H1 (cell line): Measurements from ENCODE around the gene WASHC3.

Source experiments
- CEBPB ChIP-seq: IDR thresholded peaks from 2 replicates; pipeline ENCODE4 v1.6.1; 2012; ENCODE audit warnings: low read depth, low read length
- CHD2 ChIP-seq: IDR thresholded peaks from 2 replicates; pipeline ENCODE4 v1.6.1; 2012; ENCODE audit warnings: low read length, improper control_type of control experiment
- CTCF ChIP-seq, 3 experiments: IDR thresholded peaks; 1 replicate in 2 of 3; 2 replicates in 1 of 3; pipeline versions ENCODE4 v1.5.1 to v1.6.1; 2011; ENCODE audit warnings: low read length in 3 of 3, mild to moderate bottlenecking in 3 of 3, inconsistent platforms in 2 of 3, low read depth in 1 of 3, moderate library complexity in 1 of 3; ENCODE audit not compliant: insufficient read depth in 1 of 3; ENCODE audit errors: control extremely low read depth in 1 of 3
- GABPA ChIP-seq: IDR thresholded peaks from 2 replicates; pipeline ENCODE4 v1.6.1; 2011; ENCODE audit warnings: mild to moderate bottlenecking, low read length, moderate library complexity, borderline replicate concordance; ENCODE audit not compliant: insufficient read depth
- PHF8 ChIP-seq: fragments of 200-600 bp; sonication (generic); conservative IDR thresholded peaks from 2 replicates; pipeline ENCODE4 v1.7.1; 2012; ENCODE audit warnings: low read depth, mild to moderate bottlenecking, inconsistent platforms, low read length, moderate library complexity
- POLR2A ChIP-seq, 2 experiments: IDR thresholded peaks; 1 replicate in 1 of 2; 2 replicates in 1 of 2; pipeline ENCODE4 v1.6.1; 2011; ENCODE audit warnings: low read depth in 2 of 2, low read length in 2 of 2, mild to moderate bottlenecking in 2 of 2; ENCODE audit errors: control extremely low read depth in 1 of 2
- RBBP5 ChIP-seq: IDR thresholded peaks from 2 replicates; pipeline ENCODE4 v1.7.1; 2012; ENCODE audit warnings: low read depth, mild to moderate bottlenecking, inconsistent platforms, low read length, moderate library complexity, borderline replicate concordance
- RXRA ChIP-seq: IDR thresholded peaks from 2 replicates; pipeline ENCODE4 v1.6.1; 2011; ENCODE audit warnings: low read depth, mild to moderate bottlenecking, low read length, moderate library complexity; ENCODE audit not compliant: insufficient read depth

GRCh38 chr12:102064476-102064875 is 2.7 kb upstream of the WASHC3 start:
- no peak for TF ChIP-seq RXRA
- no peak for TF ChIP-seq POLR2A (IDR thresholded peaks at IDR 0.05; ENCODE audit: control extremely low read depth in 1 of 2, low read depth in 2 of 2, low read length in 2 of 2)
- no peak for TF ChIP-seq GABPA
- TF ChIP-seq CTCF (IDR thresholded peaks at IDR 0.05; ENCODE audit: control extremely low read depth in 1 of 3, insufficient read depth in 1 of 3, low read depth in 1 of 3, low read length in 3 of 3), result no peak
- TF ChIP-seq RBBP5, result no peak
- no peak for TF ChIP-seq CEBPB
- TF ChIP-seq PHF8, result no peak
- TF ChIP-seq CHD2, result no peak
